ENCODE measurements around the gene PUSL1.

The PUSL1 gene

DNA sequence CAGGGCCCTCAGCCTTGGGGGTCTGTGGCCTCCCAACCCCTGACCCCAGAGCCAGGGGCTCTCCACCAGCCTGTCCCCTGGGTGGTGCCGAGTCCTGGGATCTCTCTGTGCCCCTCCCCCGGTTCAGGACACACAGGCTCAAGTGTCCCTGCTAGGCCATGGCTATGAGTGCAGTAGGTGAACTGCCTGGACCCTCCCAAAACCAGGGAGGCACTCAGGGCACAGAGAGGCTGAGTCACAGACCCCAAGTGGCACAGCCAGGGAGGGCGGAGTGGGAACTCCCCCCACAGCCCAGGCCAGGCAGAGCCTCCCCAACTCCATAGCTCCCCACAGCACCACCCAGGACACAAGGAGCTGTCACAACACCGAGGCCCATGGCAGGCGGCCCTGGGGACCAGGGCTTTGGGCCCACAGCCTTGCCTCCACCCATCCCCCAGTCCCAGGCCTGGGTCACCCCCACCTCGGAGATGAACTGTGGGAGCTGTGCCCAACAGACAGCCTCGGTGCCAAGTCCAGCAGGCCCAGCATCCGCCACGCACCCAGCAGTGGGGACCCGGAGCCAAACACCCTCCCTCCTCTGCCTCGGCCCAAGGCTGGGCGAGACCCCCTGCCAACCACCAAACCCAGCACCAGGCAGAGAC lies 37.6 kb downstream of the PUSL1 start:
- no peak overlapping the region for H3K4me3 ChIP-seq
- TF ChIP-seq POLR2AphosphoS5 (IDR thresholded peaks at IDR 0.05; ENCODE audit: borderline replicate concordance, low read depth, low read length) = no peak
- H3K9me3 ChIP-seq (ENCODE audit: low read depth, low read length) = no peaks in the 10 kb centered on the region
- H3K36me3 ChIP-seq (ENCODE audit: insufficient read depth, low read length) = no peaks in the 10 kb centered on the region; the same call in 1 of the 2 replicates
- H3K27ac ChIP-seq = no peak overlapping the region
- no peak overlapping the region for H3K9ac ChIP-seq (ENCODE audit: insufficient read length)
- no peak for DNase-seq (ENCODE audit: low read depth, low spot score)

DNA sequence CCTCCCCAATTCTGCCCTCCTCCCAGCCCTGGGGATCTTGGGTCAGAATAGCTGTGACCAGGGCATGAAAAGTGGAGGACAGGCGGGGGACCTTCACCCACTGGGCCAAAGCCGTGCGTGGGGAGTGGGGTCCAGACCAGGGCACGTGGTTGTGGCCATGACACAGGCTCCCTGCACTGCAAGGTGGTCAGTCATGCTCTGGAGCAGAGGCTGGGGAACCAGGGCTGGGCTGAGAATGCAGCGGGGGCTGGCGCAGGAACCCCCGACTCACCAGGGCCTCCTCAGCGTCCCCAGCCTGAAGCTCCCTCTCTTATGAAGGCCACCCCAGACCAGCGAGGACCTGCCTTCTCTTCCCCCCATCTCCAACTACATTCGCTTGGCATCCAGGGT lies 38.1 kb downstream of the PUSL1 start:
- H3K4me3 ChIP-seq = no peak overlapping the region
- no peaks in the 10 kb centered on the region for H3K36me3 ChIP-seq (ENCODE audit: insufficient read depth, low read length)
- no peaks in the 10 kb centered on the region for H3K9me3 ChIP-seq (ENCODE audit: low read depth, low read length)
- H3K27ac ChIP-seq = no peak overlapping the region
- no peak overlapping the region for H3K9ac ChIP-seq (ENCODE audit: insufficient read length)
- no peak for DNase-seq (ENCODE audit: low read depth, low spot score)
- TF ChIP-seq EZH2 (IDR thresholded peaks at IDR 0.05) = no peak

DNA sequence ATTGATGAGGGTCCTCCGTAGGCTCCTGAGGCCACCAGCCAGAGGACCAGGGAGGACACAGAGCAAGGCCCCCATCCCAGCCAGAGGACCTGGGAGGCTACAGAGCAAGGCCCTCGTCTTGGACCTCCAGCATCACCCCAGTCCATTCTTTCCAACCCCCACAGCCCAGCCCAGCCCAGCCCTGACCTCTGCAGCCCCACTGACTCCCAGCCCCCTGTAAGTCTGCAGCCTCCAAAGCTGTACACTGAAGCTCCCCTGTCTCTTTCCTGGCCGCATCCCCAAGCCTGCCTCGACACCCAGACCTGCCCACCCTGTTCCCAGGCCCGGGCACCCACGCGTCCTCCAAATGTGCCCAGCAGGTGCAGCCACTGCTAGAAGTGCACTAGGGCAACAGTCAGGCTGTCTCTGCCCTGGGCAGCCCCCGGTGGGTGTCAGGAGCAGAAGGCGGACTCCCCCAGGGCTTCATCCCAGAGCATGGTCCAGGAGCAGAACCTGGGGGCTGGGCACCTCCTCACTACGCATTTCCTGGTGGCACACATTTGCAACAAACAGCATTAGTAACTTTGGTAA lies 38.7 kb downstream of the PUSL1 start:
- Histone ChIP-seq H3K9ac (ENCODE audit: insufficient read length) (no peak overlapping the region), H3K36me3 (ENCODE audit: insufficient read depth, low read length) (no peaks in the 10 kb centered on the region), H3K4me3 (no peak overlapping the region; the same call in 1 of the 2 replicates), H3K27ac (no peak overlapping the region), H3K9me3 (ENCODE audit: low read depth, low read length) (no peaks in the 10 kb centered on the region)
- DNase-seq (ENCODE audit: low read depth, low spot score) = no peak
- TF ChIP-seq FOXP2 (optimal IDR thresholded peaks at IDR 0.05; ENCODE audit: control extremely low read depth, extremely low read length, insufficient read depth) (no peak), EZH2 (IDR thresholded peaks at IDR 0.05) (no peak), POLR2AphosphoS5 (IDR thresholded peaks at IDR 0.05; ENCODE audit: borderline replicate concordance, low read depth, low read length) (no peak)

DNA sequence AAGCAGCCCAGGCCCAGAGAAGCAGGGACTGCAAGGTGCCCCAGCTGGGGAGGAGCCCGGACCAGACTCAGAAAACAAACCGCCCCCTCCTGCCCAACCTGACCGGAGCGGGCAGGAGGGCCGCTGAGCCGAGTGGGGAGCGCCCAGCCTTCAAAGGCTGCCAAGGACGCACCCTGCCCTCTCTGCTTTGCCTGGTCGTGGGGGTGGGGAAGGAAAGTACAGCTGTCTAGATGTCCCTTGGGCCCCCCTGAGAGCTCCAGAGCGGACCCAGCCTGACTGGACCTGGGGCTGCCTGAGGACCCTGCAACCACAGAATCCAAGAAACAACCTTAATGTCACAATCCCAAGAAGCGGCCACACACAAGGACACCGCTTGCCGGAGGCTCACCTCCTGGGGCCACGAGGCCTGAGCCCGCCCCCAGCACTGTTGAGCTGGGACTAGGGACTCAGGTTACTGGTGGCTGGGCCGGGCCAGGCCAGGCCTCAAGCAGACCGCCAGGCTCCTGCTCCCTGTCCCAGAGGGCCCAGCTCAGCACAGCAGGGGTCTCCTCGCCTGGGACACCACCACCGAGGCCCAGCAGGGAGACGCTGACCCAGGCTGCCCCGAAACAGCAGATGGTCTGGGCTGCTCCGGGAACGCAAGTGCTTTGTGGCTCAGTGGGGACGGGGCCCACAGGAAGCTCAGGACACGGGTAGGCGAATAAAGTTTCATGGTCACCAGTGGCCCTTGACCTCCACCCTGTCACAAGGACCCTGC lies 39.4 kb downstream of the PUSL1 start:
- no peak overlapping the region for H3K27ac ChIP-seq
- TF ChIP-seq EZH2 (IDR thresholded peaks at IDR 0.05) (no peak), FOXP2 (optimal IDR thresholded peaks at IDR 0.05; ENCODE audit: control extremely low read depth, extremely low read length, insufficient read depth) (no peak), POLR2AphosphoS5 (IDR thresholded peaks at IDR 0.05; ENCODE audit: borderline replicate concordance, low read depth, low read length) (no peak)
- peak overlapping the region; percentile 87 for H3K4me3 ChIP-seq
- peak overlapping the region; percentile 77 for H3K9ac ChIP-seq (ENCODE audit: insufficient read length)
- H3K9me3 ChIP-seq (ENCODE audit: low read depth, low read length) = no peaks in the 10 kb centered on the region
- no peaks in the 10 kb centered on the region for H3K36me3 ChIP-seq (ENCODE audit: insufficient read depth, low read length)
- DNase-seq (ENCODE audit: low read depth, low spot score) = no peak

DNA sequence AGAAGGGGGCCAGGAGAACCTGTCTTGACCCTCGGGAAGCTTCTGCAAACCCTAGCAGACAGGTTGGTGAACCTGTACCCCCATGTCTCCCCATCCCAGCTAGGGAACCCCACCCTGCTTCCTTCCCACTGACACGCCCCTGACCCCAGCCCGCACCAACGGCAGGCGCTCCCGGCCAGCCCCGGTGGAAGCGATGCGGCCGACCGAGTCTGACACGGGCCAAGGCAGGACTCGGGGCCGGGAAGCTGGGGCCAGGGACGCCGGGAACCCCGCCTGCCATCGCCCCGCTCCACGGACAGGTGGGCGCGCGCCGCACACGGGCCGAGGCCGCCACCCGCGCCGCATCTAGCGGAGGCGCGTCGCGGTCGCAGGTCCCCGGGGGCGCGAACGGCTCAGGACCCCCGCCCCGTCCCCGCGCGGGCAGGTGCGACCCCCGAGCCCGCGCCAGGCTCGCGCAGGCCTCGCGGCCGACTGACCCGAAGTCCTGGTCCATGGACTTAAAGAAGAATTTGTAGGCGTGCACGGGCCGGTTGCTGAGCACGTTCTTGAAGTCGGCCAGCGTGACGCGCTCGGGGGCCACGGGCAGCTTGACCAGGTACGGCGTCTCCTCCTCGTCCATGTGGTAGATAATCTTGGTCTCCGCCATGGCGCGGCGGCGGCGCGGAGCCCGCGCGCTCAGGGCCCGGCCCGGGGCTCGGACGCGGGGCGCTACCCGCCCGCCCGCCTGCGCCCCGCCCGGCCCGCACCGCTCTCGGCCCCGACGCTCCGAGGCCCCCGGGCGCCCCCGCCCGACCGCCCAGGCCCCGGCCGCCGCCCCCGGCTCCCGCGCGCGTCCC lies 40.2 kb downstream of the PUSL1 start:
- TF ChIP-seq FOXP2 (optimal IDR thresholded peaks at IDR 0.05; ENCODE audit: control extremely low read depth, extremely low read length, insufficient read depth) = no peak
- TF ChIP-seq POLR2AphosphoS5 (IDR thresholded peaks at IDR 0.05; ENCODE audit: borderline replicate concordance, low read depth, low read length) = no peak
- no peak for TF ChIP-seq EZH2 (IDR thresholded peaks at IDR 0.05)
- Histone ChIP-seq H3K9ac (ENCODE audit: insufficient read length) (peak overlapping the region; percentile 77), H3K27ac (no peak overlapping the region), H3K36me3 (ENCODE audit: insufficient read depth, low read length) (no peaks in the 10 kb centered on the region), H3K4me3 (peak overlapping the region; percentile 87), H3K9me3 (ENCODE audit: low read depth, low read length) (no peaks in the 10 kb centered on the region)
- DNase-seq (ENCODE audit: low read depth, low spot score) = no peak

DNA sequence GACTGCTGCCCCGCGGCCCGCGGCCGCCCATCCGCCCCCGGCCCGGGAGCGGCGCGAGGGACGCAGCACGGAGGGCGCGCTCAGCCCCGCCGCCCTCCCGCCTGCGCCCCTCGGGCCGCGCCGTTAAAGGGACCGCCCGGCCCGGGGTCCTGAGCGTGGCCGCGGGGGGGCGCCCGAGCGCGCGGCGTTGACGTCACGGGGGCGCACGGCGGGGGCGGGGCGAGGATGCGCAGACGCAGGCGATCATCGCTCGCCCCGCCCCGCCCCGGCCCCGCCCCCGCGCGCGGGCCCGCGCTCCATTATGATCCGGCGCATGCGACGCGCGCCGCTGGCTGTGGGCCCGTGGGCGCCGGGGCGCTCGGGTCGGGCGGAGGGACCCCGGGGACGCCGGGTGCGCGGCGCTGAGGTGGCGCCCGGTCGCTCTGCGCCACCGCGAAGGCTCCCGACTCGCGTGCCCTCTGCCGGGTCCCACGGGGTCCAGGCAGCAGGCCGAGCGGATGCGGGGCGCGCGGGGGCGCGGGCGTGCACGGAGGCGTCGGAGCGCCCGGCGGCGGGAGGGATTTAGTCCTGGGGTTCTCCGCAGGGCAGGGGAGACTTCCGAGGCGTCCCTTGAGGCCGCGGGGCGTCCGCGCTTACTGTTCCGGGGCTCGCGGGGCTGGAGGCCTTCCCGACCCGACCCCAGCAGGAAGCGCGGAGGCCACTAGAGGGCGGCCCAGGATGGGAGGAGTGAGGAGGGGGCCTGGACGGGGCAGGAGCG lies 41.0 kb downstream of the PUSL1 start, which contains the start of gene DVL1:
Gene DVL1, minus strand, starts transcription at position 163 of the 757 bp plus-strand sequence. CDS start 353 bp downstream, outside the sequence.
- DNase-seq (ENCODE audit: low read depth, low spot score) = no peak
- TF ChIP-seq POLR2AphosphoS5 (IDR thresholded peaks at IDR 0.05; ENCODE audit: borderline replicate concordance, low read depth, low read length) = no peak
- no peak for TF ChIP-seq EZH2 (IDR thresholded peaks at IDR 0.05)
- no peak for TF ChIP-seq FOXP2 (optimal IDR thresholded peaks at IDR 0.05; ENCODE audit: control extremely low read depth, extremely low read length, insufficient read depth)
- Histone ChIP-seq H3K9ac (ENCODE audit: insufficient read length) (peak within 1 kb of the TSS; percentile 89), H3K27ac (peak within 1 kb of the TSS; percentile 70), H3K4me3 (peak within 1 kb of the TSS; percentile 88), H3K9me3 (ENCODE audit: low read depth, low read length) (no peaks in the 10 kb centered on the region), H3K36me3 (ENCODE audit: insufficient read depth, low read length) (no peaks in the 10 kb centered on the region)

DNA sequence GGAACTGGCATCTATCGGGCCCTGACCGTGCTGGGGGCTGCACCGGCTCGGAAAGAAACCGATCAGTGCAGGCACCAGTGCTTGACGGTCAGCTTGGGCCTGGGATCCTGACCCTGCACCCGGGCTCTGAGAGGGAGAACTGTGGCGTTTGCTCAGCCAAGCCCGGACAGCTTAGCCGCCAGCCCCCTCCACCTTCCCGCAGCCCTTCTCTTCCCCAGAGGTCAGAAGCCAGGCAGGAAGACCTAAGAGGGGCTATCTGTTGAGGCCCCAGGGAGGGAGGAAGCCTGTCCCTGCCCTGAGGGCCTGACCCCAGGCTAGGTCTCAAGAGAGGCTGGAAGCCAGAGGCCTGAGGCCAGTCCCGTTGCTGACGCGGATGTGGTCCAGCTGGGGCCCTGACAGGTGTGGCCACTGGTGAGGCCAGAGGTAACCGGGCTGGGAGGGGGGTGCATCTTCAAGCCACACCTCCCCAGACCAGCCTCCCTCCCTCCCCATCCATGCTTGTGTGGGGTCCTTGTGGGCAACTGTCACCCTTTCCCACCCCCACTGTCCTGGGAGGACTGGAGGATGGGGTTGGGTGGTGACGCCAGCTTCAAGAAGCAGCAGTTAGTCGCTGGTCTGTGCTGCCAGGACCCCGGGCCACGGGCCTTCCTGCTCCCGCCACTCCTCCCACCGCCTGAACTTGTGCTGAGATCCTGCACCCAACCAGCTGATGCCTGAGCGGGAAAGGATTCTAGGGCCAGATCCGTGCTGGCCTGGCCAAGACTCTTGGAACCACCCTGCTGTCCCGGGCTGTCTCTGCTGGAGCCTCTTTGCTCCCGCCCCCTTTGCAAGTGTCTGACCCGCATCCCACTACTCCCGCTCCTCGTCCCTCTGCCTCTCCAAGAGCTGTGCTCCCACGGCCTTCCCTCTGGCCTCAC lies 43.4 kb downstream of the PUSL1 start:
- DNase-seq (ENCODE audit: low read depth, low spot score) = no peak
- Histone ChIP-seq H3K9me3 (ENCODE audit: low read depth, low read length) (no peaks in the 10 kb centered on the region), H3K9ac (ENCODE audit: insufficient read length) (no peak overlapping the region), H3K27ac (no peak overlapping the region), H3K36me3 (ENCODE audit: insufficient read depth, low read length) (no peaks in the 10 kb centered on the region), H3K4me3 (no peak overlapping the region)
- no peak for TF ChIP-seq FOXP2 (optimal IDR thresholded peaks at IDR 0.05; ENCODE audit: control extremely low read depth, extremely low read length, insufficient read depth)
- TF ChIP-seq EZH2 (IDR thresholded peaks at IDR 0.05) = no peak
- TF ChIP-seq POLR2AphosphoS5 (IDR thresholded peaks at IDR 0.05; ENCODE audit: borderline replicate concordance, low read depth, low read length) = no peak; the same call in 1 of the 2 replicates
